ENCODE data around the gene ADGRL2.

Gene ADGRL2

GRCh38 chr1:81978945-81979344 is 178.2 kb downstream of the ADGRL2 start:
- DNase-seq = no peak
- no peak overlapping the region for H3K4me2 ChIP-seq (ENCODE audit: low read depth, low read length)
- H3K9ac ChIP-seq (ENCODE audit: low read length) = no peak overlapping the region
- no peaks in the 10 kb centered on the region for H4K20me1 ChIP-seq (ENCODE audit: insufficient read depth, low read length)
- no peak overlapping the region for H3K4me3 ChIP-seq (ENCODE audit: low read length)
- H3K9me2 ChIP-seq (replicated peaks; ENCODE audit: insufficient read depth, low read length) = no peaks in the 10 kb centered on the region
- H3K9me3 ChIP-seq (replicated peaks; ENCODE audit: insufficient read depth, low read length) = no peaks in the 10 kb centered on the region
- no peaks in the 10 kb centered on the region for H3K27me3 ChIP-seq (replicated peaks; ENCODE audit: insufficient read depth, low read length)
- H3K79me2 ChIP-seq (ENCODE audit: low read length) = no peaks in the 10 kb centered on the region
- H3K4me1 ChIP-seq (ENCODE audit: low read length) = no peaks in the 10 kb centered on the region
- no peaks in the 10 kb centered on the region for H3F3A ChIP-seq (ENCODE audit: insufficient read depth, low read length)
- H3K36me3 ChIP-seq (replicated peaks; ENCODE audit: insufficient read depth, low read length) = no peaks in the 10 kb centered on the region
- no peak overlapping the region for H2AFZ ChIP-seq (ENCODE audit: low read length)
- H3K27ac ChIP-seq (ENCODE audit: low read length) = no peak overlapping the region
- TF ChIP-seq EZH2 (optimal IDR thresholded peaks at IDR 0.05; ENCODE audit: low read depth, low read length) = no peak
- no peak for TF ChIP-seq EZH2phosphoT487 (IDR thresholded peaks at IDR 0.05; ENCODE audit: low read length)
- TF ChIP-seq CTCF (IDR thresholded peaks at IDR 0.05; ENCODE audit: low read length) = no peak

GRCh38 chr1:81982523-81982922 is 181.8 kb downstream of the ADGRL2 start:
- H3K27ac ChIP-seq (ENCODE audit: low read length) = no peak overlapping the region
- no peaks in the 10 kb centered on the region for H4K20me1 ChIP-seq (ENCODE audit: insufficient read depth, low read length)
- no peaks in the 10 kb centered on the region; the same call in 1 of the 2 replicates for H3K36me3 ChIP-seq (replicated peaks; ENCODE audit: insufficient read depth, low read length)
- no peak overlapping the region for H3K4me2 ChIP-seq (ENCODE audit: low read depth, low read length)
- H3K9me2 ChIP-seq (replicated peaks; ENCODE audit: insufficient read depth, low read length) = no peaks in the 10 kb centered on the region
- H3F3A ChIP-seq (ENCODE audit: insufficient read depth, low read length) = no peaks in the 10 kb centered on the region
- no peak for DNase-seq
- H3K9me3 ChIP-seq (replicated peaks; ENCODE audit: insufficient read depth, low read length) = no peaks in the 10 kb centered on the region
- H3K4me1 ChIP-seq (ENCODE audit: low read length) = no peaks in the 10 kb centered on the region
- H3K79me2 ChIP-seq (ENCODE audit: low read length) = no peaks in the 10 kb centered on the region
- H3K9ac ChIP-seq (ENCODE audit: low read length) = no peak overlapping the region
- H3K27me3 ChIP-seq (replicated peaks; ENCODE audit: insufficient read depth, low read length) = no peaks in the 10 kb centered on the region
- H2AFZ ChIP-seq (ENCODE audit: low read length) = no peak overlapping the region
- H3K4me3 ChIP-seq (ENCODE audit: low read length) = no peak overlapping the region
- TF ChIP-seq CTCF (IDR thresholded peaks at IDR 0.05; ENCODE audit: low read length) (no peak), EZH2 (optimal IDR thresholded peaks at IDR 0.05; ENCODE audit: low read depth, low read length) (no peak), EZH2phosphoT487 (IDR thresholded peaks at IDR 0.05; ENCODE audit: low read length) (no peak)

GRCh38 chr1:81989524-81989923 is 188.8 kb downstream of the ADGRL2 start:
- no peaks in the 10 kb centered on the region for H3F3A ChIP-seq (ENCODE audit: insufficient read depth, low read length)
- H3K27me3 ChIP-seq (replicated peaks; ENCODE audit: insufficient read depth, low read length) = no peaks in the 10 kb centered on the region
- DNase-seq = no peak
- H3K9me3 ChIP-seq (replicated peaks; ENCODE audit: insufficient read depth, low read length) = no peaks in the 10 kb centered on the region
- H3K4me1 ChIP-seq (ENCODE audit: low read length) = no peaks in the 10 kb centered on the region
- no peaks in the 10 kb centered on the region for H3K9me2 ChIP-seq (replicated peaks; ENCODE audit: insufficient read depth, low read length)
- H4K20me1 ChIP-seq (ENCODE audit: insufficient read depth, low read length) = no peaks in the 10 kb centered on the region
- no peak overlapping the region for H3K9ac ChIP-seq (ENCODE audit: low read length)
- H3K27ac ChIP-seq (ENCODE audit: low read length) = no peak overlapping the region
- TF ChIP-seq CTCF (IDR thresholded peaks at IDR 0.05; ENCODE audit: low read length) (no peak), EZH2 (optimal IDR thresholded peaks at IDR 0.05; ENCODE audit: low read depth, low read length) (no peak), EZH2phosphoT487 (IDR thresholded peaks at IDR 0.05; ENCODE audit: low read length) (no peak)
- no peak overlapping the region for H2AFZ ChIP-seq (ENCODE audit: low read length)
- no peak overlapping the region for H3K4me2 ChIP-seq (ENCODE audit: low read depth, low read length)
- H3K79me2 ChIP-seq (ENCODE audit: low read length) = no peaks in the 10 kb centered on the region
- H3K36me3 ChIP-seq (replicated peaks; ENCODE audit: insufficient read depth, low read length) = no peaks in the 10 kb centered on the region; the same call in 1 of the 2 replicates
- H3K4me3 ChIP-seq (ENCODE audit: low read length) = no peak overlapping the region

Data from MM.1S (cell line).